ENCODE measurements around the gene CLDN8.

CLDN8 gene

GRCh38 chr21:30206551-30207251, 9.2 kb downstream of the CLDN8 start:
- no peak for DNase-seq (ENCODE audit: low read depth, low spot score)

DNA sequence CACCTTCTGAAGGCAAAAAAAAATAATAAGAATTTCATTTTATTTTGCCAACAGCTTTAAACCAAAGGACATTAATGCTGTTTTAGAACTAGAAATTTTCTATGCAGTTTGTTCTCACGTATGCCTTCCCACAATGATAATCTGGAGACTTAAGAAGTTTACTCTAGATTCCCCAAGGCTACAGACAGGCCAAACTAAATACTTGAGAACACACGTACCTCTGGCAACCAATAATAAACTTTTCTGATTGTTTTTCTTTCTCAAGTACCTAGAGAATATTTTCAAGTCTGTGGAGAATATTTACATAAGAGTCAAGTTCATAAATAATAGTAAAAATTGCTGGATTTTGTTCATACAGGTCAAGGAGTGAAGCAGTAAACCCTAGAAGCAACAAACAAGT, 15.9 kb downstream of the CLDN8 start:
- no peak for DNase-seq (ENCODE audit: low read depth, low spot score)

GRCh38 chr21:30194701-30195299, 21.1 kb downstream of the CLDN8 start:
- no peak for DNase-seq (ENCODE audit: low read depth, low spot score)

- DNase-seq (ENCODE audit: low read depth, low spot score): no peak
Observed at GRCh38 chr21:30193201-30193600, 22.7 kb downstream of the CLDN8 start.

DNA sequence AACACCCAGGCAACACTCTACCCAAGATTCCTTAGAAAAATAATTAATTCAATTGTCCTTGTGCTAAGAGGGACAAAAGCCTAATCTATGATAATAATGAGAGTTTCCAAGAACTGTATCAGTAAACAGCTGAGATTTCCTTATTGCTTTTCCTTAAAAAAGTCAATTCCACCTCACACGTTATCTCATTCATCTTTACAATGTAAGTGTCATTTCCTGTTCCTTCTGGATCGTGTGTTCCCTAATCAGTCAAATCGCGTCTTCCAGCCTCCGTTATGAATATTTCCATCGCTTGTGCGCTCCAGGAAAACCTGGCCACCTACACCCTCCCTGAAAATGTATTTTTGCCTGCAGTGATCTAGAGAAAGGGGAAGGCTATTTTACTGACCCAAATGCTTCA, 25.3 kb downstream of the CLDN8 start:
- DNase-seq (ENCODE audit: low read depth, low spot score): no peak

DNA sequence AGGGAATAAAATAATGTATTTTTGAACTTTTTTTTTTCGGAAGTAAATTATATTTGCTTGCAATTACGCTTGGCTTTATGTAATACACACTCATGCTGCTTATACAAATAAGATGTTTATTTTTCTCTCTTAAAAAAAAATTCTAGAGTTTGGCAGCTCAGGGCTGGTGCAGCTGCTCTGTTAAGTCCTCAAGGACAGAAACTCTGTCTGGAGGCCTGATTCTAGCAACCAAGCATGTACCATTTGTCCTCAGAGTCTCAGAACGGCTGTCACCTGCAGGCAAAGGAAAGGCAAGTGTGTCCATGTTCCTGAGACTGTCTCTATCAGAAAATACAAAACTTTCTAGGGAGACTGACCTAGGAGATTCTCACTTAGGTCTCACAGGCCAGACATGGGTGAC, 26.1 kb downstream of the CLDN8 start:
- DNase-seq (ENCODE audit: low read depth, low spot score): no peak

DNA sequence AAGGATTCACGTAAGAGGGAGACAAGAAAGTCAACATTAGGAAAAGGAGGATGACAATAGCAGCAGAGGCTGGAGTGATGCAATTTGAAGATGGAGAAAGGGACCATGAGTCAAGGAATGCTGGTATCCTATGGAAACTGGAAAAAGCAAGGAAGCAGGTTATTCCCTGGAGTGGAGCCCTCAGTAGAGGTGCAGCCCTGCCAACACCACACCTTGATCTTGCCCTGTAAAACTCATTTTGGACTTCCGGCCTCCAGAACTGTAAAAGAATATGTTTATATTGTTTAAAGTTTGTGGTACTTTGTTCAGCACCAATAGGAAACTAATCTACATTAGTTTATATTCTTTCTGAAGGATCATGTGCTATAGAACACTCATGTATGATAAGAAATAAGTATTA, 29.7 kb downstream of the CLDN8 start:
- no peak for DNase-seq (ENCODE audit: low read depth, low spot score)

DNA sequence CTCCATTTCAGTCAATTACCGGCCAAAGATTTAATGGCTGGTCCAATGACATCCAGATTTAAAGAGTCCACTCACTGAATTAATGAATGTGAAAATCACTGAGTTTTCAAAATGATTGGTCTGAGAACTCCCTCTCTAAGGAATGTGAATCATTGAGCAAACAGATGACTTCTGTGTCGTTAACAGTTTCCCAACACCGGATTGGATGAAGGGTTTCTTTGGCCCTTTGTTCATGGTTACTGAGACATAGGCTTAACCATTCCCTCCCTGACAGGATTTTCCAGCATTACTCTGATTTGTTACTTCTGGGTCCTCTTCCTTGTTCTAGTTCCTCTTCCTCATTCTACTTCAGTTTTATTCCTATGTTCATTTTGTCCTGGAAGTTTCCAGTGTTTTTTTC, 47.8 kb downstream of the CLDN8 start:
- DNase-seq (ENCODE audit: low read depth, low spot score): no peak

DNA sequence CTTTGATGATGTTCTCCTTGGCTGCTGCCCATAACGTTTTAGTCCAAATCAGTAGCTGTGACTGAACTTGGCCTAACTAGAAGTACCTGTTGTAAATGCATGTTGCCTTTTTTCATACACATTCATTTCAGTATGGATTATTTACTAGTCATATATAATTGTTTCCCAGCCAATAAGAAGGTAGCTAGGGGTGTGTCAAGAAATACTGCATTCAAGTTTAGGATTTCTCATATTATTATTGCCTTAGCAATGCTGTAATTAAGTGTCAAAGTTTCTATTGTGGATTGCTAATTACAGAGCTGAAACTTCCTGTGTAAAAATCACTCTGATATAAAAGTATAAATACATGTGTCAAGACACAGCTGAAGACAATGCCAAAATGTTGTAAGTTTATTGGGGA, 49.2 kb downstream of the CLDN8 start, which contains the start of gene CLDN17:
Gene CLDN17, minus strand, starts transcription at position 101 of the 400 bp plus-strand sequence. CDS start 188 bp downstream, outside the sequence.
- no peak for DNase-seq (ENCODE audit: low read depth, low spot score)

- DNase-seq (ENCODE audit: low read depth, low spot score): no peak
Observed at GRCh38 chr21:30166171-30166570, 49.7 kb downstream of the CLDN8 start.

DNA sequence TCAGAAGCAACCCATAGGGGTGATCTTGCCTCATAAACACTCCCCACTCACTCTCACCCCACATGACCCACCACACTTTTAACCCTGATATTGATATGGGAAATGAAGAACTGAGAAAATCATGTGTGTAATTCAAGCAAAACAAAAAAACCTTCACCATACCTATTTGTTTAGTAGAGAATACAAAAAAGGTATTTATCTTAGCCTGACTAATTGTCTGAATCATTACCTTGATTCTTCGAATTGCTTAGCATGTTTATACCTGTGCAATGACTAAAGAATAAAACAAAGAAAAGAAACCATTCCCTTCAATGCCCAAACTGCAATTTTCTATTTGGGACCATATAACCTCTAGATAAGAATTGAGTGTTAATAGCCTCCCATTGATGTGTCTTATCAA, 51.1 kb downstream of the CLDN8 start:
- no peak for DNase-seq (ENCODE audit: low read depth, low spot score)
